HFFc6 (cell line): Measurements from ENCODE around the gene GPC5. TPM values are rescaled to one million over a fixed set of nuclear protein-coding genes. Genes with fewer than 3 reads are reported as not detected.

Source experiments
- DNase-seq: peaks from one replicate; pipeline ENCODE4 v3.0.0-alpha.2; 2018
- H3K27ac Mint-ChIP-seq: 2 replicates; pipeline ENCODE4 v1.8.0; 2020; ENCODE audit warnings: mild to moderate bottlenecking, mixed read lengths
- H3K27me3 Mint-ChIP-seq: 2 replicates; pipeline ENCODE4 v1.8.0; 2021; ENCODE audit warnings: mild to moderate bottlenecking, moderate library complexity, mixed read lengths; ENCODE audit not compliant: insufficient read depth
- H3K36me3 Mint-ChIP-seq: 2 replicates; pipeline ENCODE4 v1.8.0; 2021; ENCODE audit warnings: low read depth, mixed read lengths
- H3K4me1 Mint-ChIP-seq: 2 replicates; pipeline ENCODE4 v1.8.0; 2020; ENCODE audit warnings: low read depth, mixed read lengths
- H3K4me3 Mint-ChIP-seq: 2 replicates; pipeline ENCODE4 v1.8.0; 2020; ENCODE audit warnings: mild to moderate bottlenecking, moderate library complexity, mixed read lengths
- H3K9me3 Mint-ChIP-seq: 2 replicates; pipeline ENCODE4 v1.8.0; 2020; ENCODE audit warnings: mild to moderate bottlenecking, mixed read lengths
- CTCF ChIP-seq: fragments of 200-600 bp; sonication (generic); IDR thresholded peaks from 2 replicates; pipeline ENCODE4 v1.5.0; 2021; ENCODE audit warnings: antibody characterized with exemption, mild to moderate bottlenecking
- total RNA-seq, 6 experiments: library from RNA; stranded (reverse); fragmentation: NEBNext Ultra II Directional; extraction: Animal tissue kit (Norgen Biotek cat#: 25700); gene quantifications; 2 replicates in 1 of 6; 3 replicates in 5 of 6; pipeline ENCODE4 v1.2.3, GENCODE V29; 2021

The GPC5 gene
- total RNA-seq, 6 experiments from 2014 or later = 0.06 TPM; not detected in 5

- Mint-ChIP-seq H3K27me3 (no peaks in the 10 kb centered on the region; the same call in 1 of the 2 replicates), H3K27ac (no peak overlapping the region), H3K4me3 (no peak overlapping the region), H3K9me3 (peaks cover 32% of the 10 kb centered on the region), H3K36me3 (no peaks in the 10 kb centered on the region), H3K4me1 (no peaks in the 10 kb centered on the region)
- TF ChIP-seq CTCF = no peak
- no peak for DNase-seq
Observed at GRCh38 chr13:91802957-91803356, 404.5 kb downstream of the GPC5 start.

DNA sequence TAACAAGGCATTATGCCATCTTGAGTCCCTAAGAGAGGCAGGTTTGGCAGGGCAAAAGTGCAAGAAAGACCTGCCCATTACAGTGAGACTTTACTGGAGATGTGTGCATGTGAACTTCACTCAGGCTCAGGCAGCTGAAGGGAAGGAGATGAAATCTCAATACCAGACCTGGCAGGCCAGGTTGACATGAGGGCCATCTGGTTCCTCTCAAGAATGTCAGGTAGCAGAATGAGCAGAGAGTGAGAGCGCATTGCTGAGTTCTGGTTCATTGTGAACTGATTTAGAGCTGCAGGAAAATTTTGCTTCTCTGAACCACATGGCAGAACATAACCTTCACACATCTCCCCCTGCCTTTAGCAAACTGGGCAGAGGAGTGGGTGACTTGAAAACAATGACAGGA is 406.3 kb downstream of the GPC5 start:
- Mint-ChIP-seq H3K27me3 (no peaks in the 10 kb centered on the region; the same call in 1 of the 2 replicates), H3K36me3 (no peaks in the 10 kb centered on the region), H3K4me3 (no peak overlapping the region), H3K9me3 (peaks cover 29% of the 10 kb centered on the region), H3K27ac (no peak overlapping the region), H3K4me1 (no peaks in the 10 kb centered on the region)
- TF ChIP-seq CTCF = no peak
- no peak for DNase-seq

GRCh38 chr13:91805605-91806004 is 407.2 kb downstream of the GPC5 start:
- TF ChIP-seq CTCF = no peak
- Mint-ChIP-seq H3K27me3 (no peaks in the 10 kb centered on the region; the same call in 1 of the 2 replicates), H3K36me3 (no peaks in the 10 kb centered on the region), H3K27ac (no peak overlapping the region), H3K9me3 (peaks cover 29% of the 10 kb centered on the region), H3K4me3 (no peak overlapping the region), H3K4me1 (no peaks in the 10 kb centered on the region)
- DNase-seq = no peak

DNA sequence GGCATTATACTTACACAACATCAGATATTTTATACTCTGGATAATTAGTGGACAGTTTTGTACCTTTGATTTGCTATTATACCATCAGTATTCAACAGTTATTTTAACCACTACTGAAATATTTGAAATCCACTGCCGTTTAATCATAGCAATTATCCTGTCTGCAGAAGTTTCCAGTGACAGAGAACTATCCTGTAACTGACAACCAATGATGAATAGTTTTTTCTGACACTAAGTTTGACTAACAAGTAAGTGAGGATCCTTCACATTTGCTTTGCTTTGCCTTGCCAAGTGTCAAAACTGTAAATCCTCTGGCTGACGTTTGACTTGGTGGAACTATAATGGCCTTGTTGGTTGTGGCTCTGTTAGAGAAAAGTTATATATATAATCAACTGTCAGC is 410.7 kb downstream of the GPC5 start:
- Mint-ChIP-seq H3K4me3 (no peak overlapping the region), H3K27me3 (no peaks in the 10 kb centered on the region; the same call in 1 of the 2 replicates), H3K4me1 (no peaks in the 10 kb centered on the region), H3K9me3 (peaks cover 21% of the 10 kb centered on the region), H3K27ac (no peak overlapping the region), H3K36me3 (no peaks in the 10 kb centered on the region)
- TF ChIP-seq CTCF = no peak
- no peak for DNase-seq

GRCh38 chr13:91813253-91813652 is 414.8 kb downstream of the GPC5 start:
- H3K4me1 Mint-ChIP-seq = no peaks in the 10 kb centered on the region

More at GRCh38 chr13:91813253-91813652, 414.8 kb downstream of the GPC5 start:
- TF ChIP-seq CTCF = no peak
- no peak for DNase-seq
- Mint-ChIP-seq H3K36me3 (no peaks in the 10 kb centered on the region), H3K9me3 (peaks cover 18% of the 10 kb centered on the region), H3K27ac (no peak overlapping the region), H3K27me3 (no peaks in the 10 kb centered on the region; the same call in 1 of the 2 replicates), H3K4me3 (no peak overlapping the region)
